Peyer's patch (tissue), 4 donors: Measurements from ENCODE around the gene ZNF283. TPM values are rescaled to one million over a fixed set of nuclear protein-coding genes. Genes with fewer than 3 reads are reported as not detected.
"Not testable (repeated sequence)": the region's sequence is repeated elsewhere in the genome, so short reads cannot be mapped to it uniquely, and the experiment has no call there.

Source experiments
- DNase-seq, 3 donors: peaks; one replicate each; pipeline ENCODE4 v3.0.0-alpha.2; 2017 to 2019
- H3K27ac ChIP-seq, 4 donors: fragments of 200-600 bp; sonication (generic); one replicate each; pipeline ENCODE4 v1.5.1; 2016 to 2019
- H3K27me3 ChIP-seq, 2 donors: fragments of 200-600 bp; sonication (generic); one replicate each; pipeline ENCODE4 v1.5.1; 2019
- H3K36me3 ChIP-seq, 3 donors: fragments of 200-600 bp; sonication (generic); one replicate each; pipeline ENCODE4 v1.5.1; 2016 to 2019
- H3K4me1 ChIP-seq, 4 donors: fragments of 200-600 bp; sonication (generic); one replicate each; pipeline ENCODE4 v1.5.1; 2016 to 2019
- H3K4me3 ChIP-seq, 4 donors: fragments of 200-600 bp; sonication (generic); 1 replicate in 3 of 4; 2 replicates in 1 of 4; pipeline ENCODE4 v1.5.1; 2016 to 2019; ENCODE audit warnings: mild to moderate bottlenecking in 1 of 4
- H3K9me3 ChIP-seq, 4 donors: fragments of 200-600 bp; sonication (generic); one replicate each; pipeline ENCODE4 v1.5.1; 2016 to 2019; ENCODE audit warnings: mild to moderate bottlenecking in 1 of 4
- CTCF ChIP-seq, 6 experiments: fragments of 450-650 bp in 4 of 6; fragments of 200-600 bp in 2 of 6; sonication (generic) in 1 of 6; IDR thresholded peaks; one replicate each; pipeline ENCODE4 v1.5.1; 2017 to 2019; ENCODE audit warnings: antibody characterized with exemption in 6 of 6, mild to moderate bottlenecking in 3 of 6, moderate library complexity in 1 of 6
- POLR2A ChIP-seq, 2 donors: fragments of 450-650 bp; IDR thresholded peaks; one replicate each; pipeline ENCODE4 v1.5.1; 2017; ENCODE audit warnings: antibody characterized with exemption in 2 of 2, mild to moderate bottlenecking in 2 of 2, moderate library complexity in 2 of 2
- total RNA-seq, 4 donors: library from RNA; depleted of rRNA; stranded (reverse); fragments of >200 nt; gene quantifications; one replicate each; pipeline ENCODE4 v1.1.0, GENCODE V29; 2016

Gene ZNF283
- total RNA-seq, 4 donors from 2014 or later = 5.4 to 22.1 (median 11.8) TPM

- no peak overlapping the region for H3K27ac ChIP-seq
- TF ChIP-seq POLR2A (IDR thresholded peaks at IDR 0.05) (no peak), CTCF (IDR thresholded peaks at IDR 0.05) (no peak)
- H3K4me3 ChIP-seq = no peak overlapping the region
- H3K36me3 ChIP-seq = no peaks in the 10 kb centered on the region
- no peaks in the 10 kb centered on the region for H3K9me3 ChIP-seq
- no peak for DNase-seq
- H3K27me3 ChIP-seq = no peaks in the 10 kb centered on the region
- no peaks in the 10 kb centered on the region for H3K4me1 ChIP-seq
Measured at GRCh38 chr19:43812259-43812658, 14.9 kb upstream of the ZNF283 start.

GRCh38 chr19:43812688-43813087, 14.4 kb upstream of the ZNF283 start:
- no peaks in the 10 kb centered on the region for H3K4me1 ChIP-seq
- H3K4me3 ChIP-seq = no peak overlapping the region
- DNase-seq = no peak
- TF ChIP-seq CTCF (IDR thresholded peaks at IDR 0.05) (no peak), POLR2A (IDR thresholded peaks at IDR 0.05) (no peak)
- H3K27me3 ChIP-seq = no peaks in the 10 kb centered on the region
- H3K36me3 ChIP-seq = no peaks in the 10 kb centered on the region
- no peak overlapping the region for H3K27ac ChIP-seq
- no peaks in the 10 kb centered on the region for H3K9me3 ChIP-seq

- Histone ChIP-seq H3K27ac (no peak overlapping the region), H3K9me3 (no peaks in the 10 kb centered on the region), H3K4me3 (no peak overlapping the region), H3K4me1 (no peaks in the 10 kb centered on the region), H3K27me3 (no peaks in the 10 kb centered on the region), H3K36me3 (no peaks in the 10 kb centered on the region)
- no peak for DNase-seq
- TF ChIP-seq CTCF (IDR thresholded peaks at IDR 0.05) (no peak), POLR2A (IDR thresholded peaks at IDR 0.05) (no peak)
Measured at GRCh38 chr19:43814663-43815352, 12.3 kb upstream of the ZNF283 start.

GRCh38 chr19:43817454-43817853, 9.7 kb upstream of the ZNF283 start:
- H3K27ac ChIP-seq, H3K4me1 ChIP-seq, H3K36me3 ChIP-seq, H3K27me3 ChIP-seq, H3K9me3 ChIP-seq, DNase-seq, H3K4me3 ChIP-seq: not testable (repeated sequence)

GRCh38 chr19:43818500-43818899, 8.6 kb upstream of the ZNF283 start:
- H3K27ac ChIP-seq = no peak overlapping the region
- peaks cover 0 to 7% (median 0%) of the 10 kb centered on the region in 4 donors for H3K4me1 ChIP-seq
- H3K36me3 ChIP-seq = no peaks in the 10 kb centered on the region
- TF ChIP-seq CTCF (IDR thresholded peaks at IDR 0.05) = no peak
- no peak for TF ChIP-seq POLR2A (IDR thresholded peaks at IDR 0.05)
- H3K4me3 ChIP-seq = no peak overlapping the region
- no peaks in the 10 kb centered on the region for H3K9me3 ChIP-seq
- no peaks in the 10 kb centered on the region for H3K27me3 ChIP-seq
- no peak for DNase-seq

GRCh38 chr19:43820098-43820883, 6.8 kb upstream of the ZNF283 start:
- DNase-seq = peak in 1 of 3 donors; percentile 51
- Histone ChIP-seq H3K36me3 (no peaks in the 10 kb centered on the region), H3K9me3 (no peaks in the 10 kb centered on the region), H3K4me3 (peak overlapping the region; percentile 12 to 48 (median 38)), H3K27ac (no peak overlapping the region), H3K27me3 (no peaks in the 10 kb centered on the region), H3K4me1 (peaks cover 0 to 7% (median 0%) of the 10 kb centered on the region in 4 donors)
- TF ChIP-seq CTCF (IDR thresholded peaks at IDR 0.05) (no peak), POLR2A (IDR thresholded peaks at IDR 0.05) (no peak)
